Esophagus squamous epithelium (tissue), 5 donors: ENCODE data around the gene TTC32. TPM values are rescaled to one million over a fixed set of nuclear protein-coding genes. Genes with fewer than 3 reads are reported as not detected.
"Not testable (repeated sequence)": the region's sequence is repeated elsewhere in the genome, so short reads cannot be mapped to it uniquely, and the experiment has no call there.

Source experiments
- DNase-seq: peaks from one replicate; lab custom pipeline; 2025; lab: John Stamatoyannopoulos, UW
- H3K27ac ChIP-seq, 4 donors: fragments of 200-600 bp; sonication (generic); one replicate each; pipeline ENCODE4 v1.5.1; 2016 to 2019; ENCODE audit warnings: mild to moderate bottlenecking in 1 of 4
- H3K27me3 ChIP-seq, 4 donors: fragments of 200-600 bp; sonication (generic); 1 replicate in 3 of 4; 2 replicates in 1 of 4; pipeline versions ENCODE4 v1.5.1 to v1.6.0; 2017 to 2021; ENCODE audit warnings: antibody characterized with exemption in 1 of 4
- H3K36me3 ChIP-seq, 3 donors: fragments of 200-600 bp; sonication (generic); one replicate each; pipeline ENCODE4 v1.5.1; 2016 to 2019
- H3K4me1 ChIP-seq, 3 donors: fragments of 200-600 bp; sonication (generic); one replicate each; pipeline ENCODE4 v1.5.1; 2017 to 2019
- H3K4me3 ChIP-seq, 4 donors: fragments of 200-600 bp; sonication (generic); 1 replicate in 3 of 4; 2 replicates in 1 of 4; pipeline ENCODE4 v1.5.1; 2016 to 2019; ENCODE audit warnings: mild to moderate bottlenecking in 2 of 4, moderate library complexity in 1 of 4
- H3K9me3 ChIP-seq, 3 donors: fragments of 200-600 bp; sonication (generic); one replicate each; pipeline ENCODE4 v1.5.1; 2016 to 2019
- POLR2A ChIP-seq, 4 donors: fragments of 450-650 bp; IDR thresholded peaks; one replicate each; pipeline ENCODE4 v1.6.1; 2017; ENCODE audit warnings: antibody characterized with exemption in 4 of 4, mild to moderate bottlenecking in 4 of 4, moderate library complexity in 3 of 4
- WGBS, 2 donors: methylation state at CpG; one replicate each; pipeline ENCODE4 v1.1.5; 2018; 5-methylcytosine and 5-hydroxymethylcytosine counted together
- intact Hi-C: fragments of 100-400 bp; cut with DNase I; formaldehyde crosslinking; loops from one replicate; pipeline ENCODE4 v1.15.0; 2022
- total RNA-seq, 4 donors: library from RNA; depleted of rRNA; stranded (reverse); fragments of >200 nt; gene quantifications; one replicate each; pipeline ENCODE4 v1.1.0, GENCODE V29; 2016
- TF ChIP-seq, protein P1 (sequence below), 6 experiments: fragments of 450-650 bp in 4 of 6; fragments of 200-600 bp in 2 of 6; sonication (generic) in 2 of 6; IDR thresholded peaks; one replicate each; pipeline ENCODE4 v1.5.1; 2016 to 2019; ENCODE audit warnings: antibody characterized with exemption in 6 of 6, mild to moderate bottlenecking in 4 of 6, moderate library complexity in 4 of 6
- donor health status: DM: yes; HTN: yes; CAD: no.

Gene TTC32
- total RNA-seq, 4 donors from 2014 or later, result 5.2 to 15.8 (median 7.2) TPM

GRCh38 chr2:19882286-19882685 is 19.5 kb downstream of the TTC32 start:
- H3K9me3 ChIP-seq, result no peaks in the 10 kb centered on the region
- no peaks in the 10 kb centered on the region for H3K27me3 ChIP-seq
- intact Hi-C loops, result no loop called here
- DNase-seq, result no peak
- TF ChIP-seq POLR2A (IDR thresholded peaks at IDR 0.05), result no peak
- TF ChIP-seq, protein P1, sequence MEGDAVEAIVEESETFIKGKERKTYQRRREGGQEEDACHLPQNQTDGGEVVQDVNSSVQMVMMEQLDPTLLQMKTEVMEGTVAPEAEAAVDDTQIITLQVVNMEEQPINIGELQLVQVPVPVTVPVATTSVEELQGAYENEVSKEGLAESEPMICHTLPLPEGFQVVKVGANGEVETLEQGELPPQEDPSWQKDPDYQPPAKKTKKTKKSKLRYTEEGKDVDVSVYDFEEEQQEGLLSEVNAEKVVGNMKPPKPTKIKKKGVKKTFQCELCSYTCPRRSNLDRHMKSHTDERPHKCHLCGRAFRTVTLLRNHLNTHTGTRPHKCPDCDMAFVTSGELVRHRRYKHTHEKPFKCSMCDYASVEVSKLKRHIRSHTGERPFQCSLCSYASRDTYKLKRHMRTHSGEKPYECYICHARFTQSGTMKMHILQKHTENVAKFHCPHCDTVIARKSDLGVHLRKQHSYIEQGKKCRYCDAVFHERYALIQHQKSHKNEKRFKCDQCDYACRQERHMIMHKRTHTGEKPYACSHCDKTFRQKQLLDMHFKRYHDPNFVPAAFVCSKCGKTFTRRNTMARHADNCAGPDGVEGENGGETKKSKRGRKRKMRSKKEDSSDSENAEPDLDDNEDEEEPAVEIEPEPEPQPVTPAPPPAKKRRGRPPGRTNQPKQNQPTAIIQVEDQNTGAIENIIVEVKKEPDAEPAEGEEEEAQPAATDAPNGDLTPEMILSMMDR (IDR thresholded peaks at IDR 0.05), result no peak
- no peak overlapping the region for H3K4me3 ChIP-seq
- WGBS, 2 donors, result 82 to 89% methylated on average over 2 of the region's 2 CpGs
- H3K4me1 ChIP-seq, result no peaks in the 10 kb centered on the region
- no peaks in the 10 kb centered on the region for H3K36me3 ChIP-seq
- H3K27ac ChIP-seq, result no peak overlapping the region

GRCh38 chr2:19881908-19882265 is 19.9 kb downstream of the TTC32 start:
- no peaks in the 10 kb centered on the region for H3K4me1 ChIP-seq
- no peaks in the 10 kb centered on the region for H3K27me3 ChIP-seq
- H3K4me3 ChIP-seq, result no peak overlapping the region
- intact Hi-C loops, result no loop called here
- no peak for DNase-seq
- WGBS, 2 donors, result 42% methylated on average over 2 of the region's 2 CpGs; no CpG with 5 or more reads in 1 of the 2 donors
- TF ChIP-seq, protein P1 (IDR thresholded peaks at IDR 0.05), result no peak
- H3K36me3 ChIP-seq, result no peaks in the 10 kb centered on the region
- no peak overlapping the region for H3K27ac ChIP-seq
- no peaks in the 10 kb centered on the region for H3K9me3 ChIP-seq

GRCh38 chr2:19881221-19881907 is 20.4 kb downstream of the TTC32 start:
- no peak for TF ChIP-seq POLR2A (IDR thresholded peaks at IDR 0.05)
- TF ChIP-seq, protein P1 (IDR thresholded peaks at IDR 0.05), result no peak
- no peak for DNase-seq
- Histone ChIP-seq H3K9me3 (no peaks in the 10 kb centered on the region), H3K36me3 (no peaks in the 10 kb centered on the region), H3K27me3 (no peaks in the 10 kb centered on the region), H3K4me3 (no peak overlapping the region), H3K27ac (no peak overlapping the region), H3K4me1 (no peaks in the 10 kb centered on the region)
- WGBS, 2 donors, result 63 to 67% methylated on average over 2 of the region's 2 CpGs
- intact Hi-C loops, result no loop called here

GRCh38 chr2:19880191-19880590 is 21.6 kb downstream of the TTC32 start:
- H3K27me3 ChIP-seq, H3K9me3 ChIP-seq, H3K27ac ChIP-seq, H3K4me3 ChIP-seq, H3K4me1 ChIP-seq, DNase-seq, H3K36me3 ChIP-seq, intact Hi-C loops: not testable (repeated sequence)

- DNase-seq, result no peak
- Histone ChIP-seq H3K9me3 (no peaks in the 10 kb centered on the region), H3K4me3 (no peak overlapping the region), H3K27ac (no peak overlapping the region), H3K27me3 (no peaks in the 10 kb centered on the region), H3K4me1 (no peaks in the 10 kb centered on the region), H3K36me3 (no peaks in the 10 kb centered on the region)
- intact Hi-C loops, result no loop called here
- WGBS, 2 donors, result 93 to 97% methylated on average over 3 of the region's 3 CpGs
- no peak for TF ChIP-seq POLR2A (IDR thresholded peaks at IDR 0.05)
- TF ChIP-seq, protein P1 (IDR thresholded peaks at IDR 0.05), result no peak
Observed at GRCh38 chr2:19879120-19879519, 22.7 kb downstream of the TTC32 start.
